H1 (cell line): ENCODE data around the gene KRTAP10-3. TPM values are rescaled to one million over a fixed set of nuclear protein-coding genes. Genes with fewer than 3 reads are reported as not detected.

Experiments used
- CTCF ChIA-PET: fragments of 300-600 bp; sonication (Branson Sonifier 250); formaldehyde crosslinking; loops from one replicate; lab custom pipeline; 2021; ENCODE audit not compliant: partially characterized antibody; lab: Charles Lee
- POLR2A ChIA-PET: fragments of 300-600 bp; sonication (Branson Sonifier 250); formaldehyde crosslinking; loops from one replicate; lab custom pipeline; 2021; ENCODE audit warnings: inconsistent platforms; ENCODE audit not compliant: partially characterized antibody; lab: Charles Lee
- DNase-seq, 2 experiments: peaks; one replicate each; pipeline versions ENCODE4 v3.0.0 to v3.0.0-alpha.2; 2010 to 2022; ENCODE audit warnings: low spot score in 2 of 2, low read depth in 1 of 2, mixed read lengths in 1 of 2
- FAIRE-seq: peaks from 2 replicates; lab custom pipeline; 2011; peaks lifted over from hg19 to GRCh38; lab: Jason Lieb, UNC
- H2AFZ ChIP-seq: 2 replicates; pipeline ENCODE4 v1.8.1; 2012; ENCODE audit warnings: low read length, inconsistent platforms
- H2AK5ac ChIP-seq: 2 replicates; pipeline ENCODE4 v1.6.1; 2013; ENCODE audit warnings: low read depth, low read length
- H2BK120ac ChIP-seq: replicated peaks from 2 replicates; pipeline ENCODE3; 2013; ENCODE audit warnings: low read depth, low read length, inconsistent platforms
- H2BK12ac ChIP-seq: 2 replicates; pipeline ENCODE4 v1.6.1; 2013; ENCODE audit warnings: low read depth, low read length
- H2BK15ac ChIP-seq: 2 replicates; pipeline ENCODE4 v1.6.1; 2013; ENCODE audit warnings: low read length
- H2BK20ac ChIP-seq: 2 replicates; pipeline ENCODE4 v1.6.1; 2013; ENCODE audit warnings: low read length
- H2BK5ac ChIP-seq: 2 replicates; pipeline ENCODE4 v1.6.1; 2013; ENCODE audit warnings: low read depth, low read length
- H3K14ac ChIP-seq: 2 replicates; pipeline ENCODE4 v1.6.1; 2013; ENCODE audit warnings: inconsistent platforms; ENCODE audit not compliant: insufficient read length
- H3K18ac ChIP-seq: 2 replicates; pipeline ENCODE4 v1.6.1; 2013; ENCODE audit warnings: low read length; ENCODE audit errors: extremely low read depth
- H3K23ac ChIP-seq: 2 replicates; pipeline ENCODE4 v1.6.1; 2013; ENCODE audit warnings: inconsistent platforms; ENCODE audit not compliant: insufficient read length
- H3K23me2 ChIP-seq: 2 replicates; pipeline ENCODE4 v1.6.1; 2013; ENCODE audit warnings: low read depth, low read length
- H3K27ac ChIP-seq: 2 replicates; pipeline ENCODE4 v1.6.1; 2011; ENCODE audit warnings: low read depth, low read length, inconsistent platforms
- H3K27me3 ChIP-seq, 4 experiments: replicated peaks in 1 of 4; 1 replicate in 1 of 4; 2 replicates in 3 of 4; pipeline versions ENCODE4 v1.6.1 to v1.8.1; 2011 to 2013; ENCODE audit warnings: low read length in 3 of 4, mild to moderate bottlenecking in 3 of 4, inconsistent platforms in 2 of 4, mixed read lengths in 2 of 4, moderate library complexity in 1 of 4; ENCODE audit not compliant: control insufficient read depth in 3 of 4, insufficient read depth in 3 of 4; ENCODE audit errors: extremely low read depth in 1 of 4
- H3K36me3 ChIP-seq, 4 experiments: 2 replicates each; pipeline versions ENCODE4 v1.6.1 to v1.8.1; 2011 to 2013; ENCODE audit warnings: mild to moderate bottlenecking in 4 of 4, low read length in 3 of 4, moderate library complexity in 2 of 4, control low read depth in 1 of 4, inconsistent platforms in 1 of 4; ENCODE audit not compliant: insufficient read depth in 4 of 4, control insufficient read depth in 2 of 4
- H3K4ac ChIP-seq: replicated peaks from 2 replicates; pipeline ENCODE3; 2013; ENCODE audit warnings: low read length, low read depth, mixed read lengths, inconsistent platforms; ENCODE audit not compliant: insufficient read length
- H3K4me1 ChIP-seq, 4 experiments: replicated peaks in 1 of 4; 1 replicate in 1 of 4; 2 replicates in 3 of 4; pipeline versions ENCODE4 v1.6.1 to v1.8.1; 2011 to 2013; ENCODE audit warnings: low read length in 3 of 4, inconsistent platforms in 2 of 4, mixed read lengths in 1 of 4; ENCODE audit not compliant: insufficient read depth in 4 of 4, control insufficient read depth in 3 of 4
- H3K4me2 ChIP-seq, 2 experiments: 2 replicates each; pipeline versions ENCODE4 v1.6.1 to v1.8.1; 2011 to 2013; ENCODE audit warnings: low read depth in 2 of 2, low read length in 2 of 2, control low read depth in 1 of 2, inconsistent platforms in 1 of 2, mild to moderate bottlenecking in 1 of 2; ENCODE audit not compliant: insufficient read depth in 1 of 2
- H3K4me3 ChIP-seq, 4 experiments: fragments of 200-600, 300-600 bp in 1 of 4; sonication (generic), shearing (Covaris generic), sonication (Bioruptor Twin) in 1 of 4; 2 replicates each; pipeline versions ENCODE4 v1.5.1 to v1.8.1; 2011 to 2016; ENCODE audit warnings: low read length in 4 of 4, low read depth in 3 of 4, control low read depth in 2 of 4, inconsistent platforms in 2 of 4, mild to moderate bottlenecking in 2 of 4, mixed read lengths in 1 of 4, moderate library complexity in 1 of 4; ENCODE audit not compliant: insufficient read depth in 2 of 4; ENCODE audit errors: extremely low read depth in 1 of 4
- H3K56ac ChIP-seq: replicated peaks from 2 replicates; pipeline ENCODE3; 2013; ENCODE audit warnings: low read depth, mild to moderate bottlenecking, mixed read lengths, low read length, inconsistent platforms; ENCODE audit not compliant: insufficient read length
- H3K79me1 ChIP-seq: 2 replicates; pipeline ENCODE4 v1.6.1; 2013; ENCODE audit warnings: low read depth, low read length, control low read depth
- H3K79me2 ChIP-seq, 2 experiments: 2 replicates each; pipeline versions ENCODE4 v1.6.1 to v1.8.1; 2012 to 2013; ENCODE audit warnings: low read length in 2 of 2, mild to moderate bottlenecking in 2 of 2, inconsistent platforms in 1 of 2; ENCODE audit not compliant: insufficient read depth in 2 of 2, control insufficient read depth in 1 of 2
- H3K9ac ChIP-seq, 4 experiments: replicated peaks in 1 of 4; 1 replicate in 1 of 4; 2 replicates in 3 of 4; pipeline versions ENCODE4 v1.6.1 to v1.8.1; 2011 to 2013; ENCODE audit warnings: low read depth in 3 of 4, low read length in 3 of 4, control low read depth in 2 of 4, mild to moderate bottlenecking in 2 of 4, moderate library complexity in 2 of 4, inconsistent platforms in 1 of 4; ENCODE audit errors: extremely low read depth in 1 of 4
- H3K9me3 ChIP-seq, 2 experiments: 2 replicates each; pipeline versions ENCODE4 v1.6.1 to v1.8.1; 2012 to 2013; ENCODE audit warnings: mild to moderate bottlenecking in 2 of 2, moderate library complexity in 2 of 2, control low read depth in 1 of 2, inconsistent platforms in 1 of 2, low read depth in 1 of 2, low read length in 1 of 2, mixed read lengths in 1 of 2; ENCODE audit not compliant: insufficient read depth in 2 of 2
- H4K20me1 ChIP-seq, 2 experiments: replicated peaks in 1 of 2; 2 replicates each; pipeline versions ENCODE3 to v1.8.1; 2011 to 2013; ENCODE audit warnings: inconsistent platforms in 2 of 2, low read length in 2 of 2, mild to moderate bottlenecking in 1 of 2; ENCODE audit not compliant: insufficient read depth in 2 of 2, control insufficient read depth in 1 of 2
- H4K5ac ChIP-seq: 2 replicates; pipeline ENCODE4 v1.6.1; 2013; ENCODE audit warnings: low read length, low read depth, mixed read lengths, inconsistent platforms; ENCODE audit not compliant: insufficient read length
- H4K8ac ChIP-seq: 2 replicates; pipeline ENCODE4 v1.8.0; 2013; ENCODE audit warnings: mild to moderate bottlenecking, moderate library complexity, low read length, inconsistent platforms; ENCODE audit not compliant: insufficient read depth; ENCODE audit errors: extremely low read depth
- H4K91ac ChIP-seq: replicated peaks from 2 replicates; pipeline ENCODE3; 2013; ENCODE audit warnings: low read length, mixed read lengths, inconsistent platforms; ENCODE audit not compliant: insufficient read length
- BCL11A ChIP-seq, 2 experiments: IDR thresholded peaks; one replicate each; pipeline ENCODE4 v1.6.1; 2011; ENCODE audit warnings: low read depth in 2 of 2, low read length in 2 of 2, mild to moderate bottlenecking in 2 of 2
- CBX5 ChIP-seq: fragments of 300-800, 300-1000 bp; sonication (generic); IDR thresholded peaks from 2 replicates; pipeline ENCODE4 v1.7.1; 2016; ENCODE audit warnings: antibody characterized with exemption, low read length, low read depth
- CREB1 ChIP-seq: IDR thresholded peaks from 2 replicates; pipeline ENCODE4 v1.6.1; 2012; ENCODE audit warnings: inconsistent platforms
- HDAC2 ChIP-seq, 2 experiments: fragments of 300-600 bp in 1 of 2; sonication (generic) in 1 of 2; IDR thresholded peaks; 2 replicates each; pipeline ENCODE4 v1.6.1; 2011 to 2012; ENCODE audit warnings: low read depth in 2 of 2, low read length in 2 of 2, mild to moderate bottlenecking in 2 of 2, moderate library complexity in 2 of 2, borderline replicate concordance in 1 of 2, inconsistent platforms in 1 of 2
- KDM4A ChIP-seq: IDR thresholded peaks from one replicate; pipeline ENCODE4 v1.7.1; 2012; ENCODE audit warnings: low read depth, mild to moderate bottlenecking, moderate library complexity, low read length, inconsistent platforms; ENCODE audit not compliant: severe bottlenecking
- RBBP5 ChIP-seq: IDR thresholded peaks from 2 replicates; pipeline ENCODE4 v1.7.1; 2012; ENCODE audit warnings: low read depth, mild to moderate bottlenecking, inconsistent platforms, low read length, moderate library complexity, borderline replicate concordance
- RFX5 ChIP-seq: IDR thresholded peaks from 2 replicates; pipeline ENCODE4 v1.6.1; 2011; ENCODE audit warnings: low read depth, low read length, improper control_type of control experiment, borderline replicate concordance
- SP2 ChIP-seq: IDR thresholded peaks from 2 replicates; pipeline ENCODE4 v1.6.1; 2012; ENCODE audit warnings: mild to moderate bottlenecking, low read length, inconsistent platforms
- TCF12 ChIP-seq: IDR thresholded peaks from 2 replicates; pipeline ENCODE4 v1.6.1; 2011; ENCODE audit warnings: low read depth, mild to moderate bottlenecking, low read length
- WGBS, 2 experiments: shearing (Covaris generic) in 1 of 2; methylation state at CpG; one replicate each; pipeline versions ENCODE4 v1.1.6 to v1.1.7; 2013 to 2015; ENCODE audit warnings: low lambda C conversion rate in 2 of 2, mixed read lengths in 2 of 2, inconsistent platforms in 1 of 2, low coverage in 1 of 2, missing lambda C conversion rate in 1 of 2; ENCODE audit not compliant: insufficient replicate concordance in 2 of 2, insufficient coverage in 1 of 2, insufficient read length in 1 of 2; ENCODE audit errors: extremely low coverage in 1 of 2, missing lambda C conversion rate in 1 of 2; 5-methylcytosine and 5-hydroxymethylcytosine counted together
- polyA plus RNA-seq, 7 experiments: library from polyadenylated mRNA; depleted of rRNA in 3 of 7; stranded (reverse) in 5 of 7; unstranded in 2 of 7; fragments of >200 nt in 5 of 7; fragments of 200-250 nt in 2 of 7; gene quantifications; 1 replicate in 5 of 7; 2 replicates in 1 of 7; 4 replicates in 1 of 7; pipeline versions ENCODE4 v1.2.1 to v1.2.3, GENCODE V29; 2011 to 2013; ENCODE audit warnings: missing spikeins in 2 of 7, mixed read lengths in 2 of 7
- total RNA-seq: library from RNA; stranded (reverse); fragmentation: NEBNext Ultra II Directional; extraction: Animal tissue kit (Norgen Biotek cat#: 25700); gene quantifications from 2 replicates; pipeline ENCODE4 v1.2.1, GENCODE V29; 2021
- TF ChIP-seq, protein P1 (sequence below), 3 experiments: IDR thresholded peaks; 1 replicate in 2 of 3; 2 replicates in 1 of 3; pipeline versions ENCODE4 v1.5.1 to v1.6.1; 2011; ENCODE audit warnings: low read length in 3 of 3, mild to moderate bottlenecking in 3 of 3, inconsistent platforms in 2 of 3, low read depth in 1 of 3, moderate library complexity in 1 of 3; ENCODE audit not compliant: insufficient read depth in 1 of 3; ENCODE audit errors: control extremely low read depth in 1 of 3

Gene KRTAP10-3
- total and polyA plus RNA-seq, 2 of the 8 experiments (the other 6 are each of a cell fraction or from before 2014, with no cell fraction given) = not detected

DNA sequence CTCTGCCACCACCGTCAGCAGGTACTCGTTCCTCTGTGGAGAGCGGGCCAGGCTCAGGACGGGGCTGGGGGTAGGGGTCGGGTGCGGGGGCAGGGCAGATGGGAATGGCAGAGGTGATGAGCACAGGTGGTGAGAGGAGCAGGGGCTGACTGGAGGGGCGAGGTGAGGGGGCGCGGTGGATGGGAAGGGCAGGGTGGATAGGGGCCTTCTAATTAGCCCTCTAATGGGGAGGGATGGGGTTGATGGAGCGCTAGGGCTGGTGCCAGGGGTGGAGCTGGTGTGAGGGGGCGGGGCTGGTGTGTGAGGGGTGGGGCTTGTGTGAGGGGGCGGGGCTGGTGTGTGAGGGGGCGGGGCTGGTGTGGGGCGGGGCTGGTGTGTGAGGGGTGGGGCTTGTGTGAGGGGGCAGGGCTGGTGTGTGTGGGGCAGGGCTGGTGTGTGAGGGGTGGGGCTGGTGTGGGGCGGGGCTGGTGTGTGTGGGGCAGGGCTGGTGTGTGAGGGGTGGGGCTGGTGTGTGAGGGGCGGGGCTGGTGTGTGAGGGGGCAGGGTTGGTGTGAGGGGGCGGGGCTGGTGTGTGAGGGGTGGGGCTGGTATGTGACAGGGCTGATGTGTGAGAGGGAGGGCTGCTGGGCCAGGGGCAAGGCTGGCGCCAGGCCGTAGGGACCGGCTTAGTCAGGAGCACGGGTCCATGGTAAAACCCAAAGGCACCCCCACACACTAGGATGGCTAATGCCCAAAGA, 24.5 kb downstream of the KRTAP10-3 start:
- Histone ChIP-seq H3K79me1 (no peaks in the 10 kb centered on the region), H4K91ac (no peak overlapping the region), H2BK5ac (no peak overlapping the region), H4K5ac (no peak overlapping the region), H2BK15ac (no peak overlapping the region), H3K4me3 (no peak overlapping the region), H3K18ac (no peak overlapping the region), H3K4me2 (no peak overlapping the region), H3K9ac (no peak overlapping the region), H3K14ac (no peak overlapping the region), H3K23me2 (peaks cover 4% of the 10 kb centered on the region; the same call in 1 of the 2 replicates), H3K79me2 (no peaks in the 10 kb centered on the region), H3K23ac (no peak overlapping the region), H3K27me3 (no peaks in the 10 kb centered on the region), H3K27ac (no peak overlapping the region), H4K8ac (no peak overlapping the region), H2AK5ac (no peak overlapping the region), H3K4me1 (peaks cover 0 to 3% (median 0%) of the 10 kb centered on the region in 4 experiments; a peak in 1 of 7 replicates), H2BK12ac (peak overlapping the region; percentile 9; the same call in 1 of the 2 replicates), H2BK120ac (no peak overlapping the region), H3K4ac (no peak overlapping the region), H3K36me3 (no peaks in the 10 kb centered on the region), H3K56ac (no peak overlapping the region), H2BK20ac (no peak overlapping the region), H2AFZ (no peak overlapping the region), H4K20me1 (peaks cover 0 to 2% of the 10 kb centered on the region in 2 experiments), H3K9me3 (no peaks in the 10 kb centered on the region)
- DNase-seq (no peak), FAIRE-seq (no peak)
- CTCF ChIA-PET = interaction anchor here (0.7 kb wide), 1 partner anchor 226 kb away, joined by 3 read pairs; no protein-coding TSS in a partner anchor
- POLR2A ChIA-PET = interaction anchor here (0.6 kb wide), 1 partner anchor 235 kb away, joined by 3 read pairs; no protein-coding TSS in a partner anchor
- 92% methylated on average over 8 of the region's 21 CpGs; no CpG with 5 or more reads in 1 of the 2 experiments for WGBS, 2 experiments
- no peak for TF ChIP-seq KDM4A
- no peak for TF ChIP-seq RFX5
- no peak for TF ChIP-seq BCL11A (IDR thresholded peaks at IDR 0.05; ENCODE audit: low read depth in 2 of 2, low read length in 2 of 2)
- TF ChIP-seq HDAC2 (IDR thresholded peaks at IDR 0.05; ENCODE audit: borderline replicate concordance in 1 of 2, low read depth in 2 of 2, low read length in 2 of 2) = no peak
- no peak for TF ChIP-seq CBX5
- TF ChIP-seq, protein P1, sequence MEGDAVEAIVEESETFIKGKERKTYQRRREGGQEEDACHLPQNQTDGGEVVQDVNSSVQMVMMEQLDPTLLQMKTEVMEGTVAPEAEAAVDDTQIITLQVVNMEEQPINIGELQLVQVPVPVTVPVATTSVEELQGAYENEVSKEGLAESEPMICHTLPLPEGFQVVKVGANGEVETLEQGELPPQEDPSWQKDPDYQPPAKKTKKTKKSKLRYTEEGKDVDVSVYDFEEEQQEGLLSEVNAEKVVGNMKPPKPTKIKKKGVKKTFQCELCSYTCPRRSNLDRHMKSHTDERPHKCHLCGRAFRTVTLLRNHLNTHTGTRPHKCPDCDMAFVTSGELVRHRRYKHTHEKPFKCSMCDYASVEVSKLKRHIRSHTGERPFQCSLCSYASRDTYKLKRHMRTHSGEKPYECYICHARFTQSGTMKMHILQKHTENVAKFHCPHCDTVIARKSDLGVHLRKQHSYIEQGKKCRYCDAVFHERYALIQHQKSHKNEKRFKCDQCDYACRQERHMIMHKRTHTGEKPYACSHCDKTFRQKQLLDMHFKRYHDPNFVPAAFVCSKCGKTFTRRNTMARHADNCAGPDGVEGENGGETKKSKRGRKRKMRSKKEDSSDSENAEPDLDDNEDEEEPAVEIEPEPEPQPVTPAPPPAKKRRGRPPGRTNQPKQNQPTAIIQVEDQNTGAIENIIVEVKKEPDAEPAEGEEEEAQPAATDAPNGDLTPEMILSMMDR (IDR thresholded peaks at IDR 0.05; ENCODE audit: control extremely low read depth in 1 of 3, insufficient read depth in 1 of 3, low read depth in 1 of 3, low read length in 3 of 3) = no peak
- TF ChIP-seq SP2 = no peak
- TF ChIP-seq CREB1 = no peak
- TF ChIP-seq RBBP5 = no peak
- TF ChIP-seq TCF12 = no peak
